Medulla oblongata (tissue), 1 donor: ENCODE measurements around the gene SFRP2.

ENCODE experiments used
- DNase-seq: peaks from one replicate; pipeline ENCODE4 v3.0.0-alpha.2; 2015; ENCODE audit errors: extremely low spot score

SFRP2 gene, protein sequence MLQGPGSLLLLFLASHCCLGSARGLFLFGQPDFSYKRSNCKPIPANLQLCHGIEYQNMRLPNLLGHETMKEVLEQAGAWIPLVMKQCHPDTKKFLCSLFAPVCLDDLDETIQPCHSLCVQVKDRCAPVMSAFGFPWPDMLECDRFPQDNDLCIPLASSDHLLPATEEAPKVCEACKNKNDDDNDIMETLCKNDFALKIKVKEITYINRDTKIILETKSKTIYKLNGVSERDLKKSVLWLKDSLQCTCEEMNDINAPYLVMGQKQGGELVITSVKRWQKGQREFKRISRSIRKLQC

DNA sequence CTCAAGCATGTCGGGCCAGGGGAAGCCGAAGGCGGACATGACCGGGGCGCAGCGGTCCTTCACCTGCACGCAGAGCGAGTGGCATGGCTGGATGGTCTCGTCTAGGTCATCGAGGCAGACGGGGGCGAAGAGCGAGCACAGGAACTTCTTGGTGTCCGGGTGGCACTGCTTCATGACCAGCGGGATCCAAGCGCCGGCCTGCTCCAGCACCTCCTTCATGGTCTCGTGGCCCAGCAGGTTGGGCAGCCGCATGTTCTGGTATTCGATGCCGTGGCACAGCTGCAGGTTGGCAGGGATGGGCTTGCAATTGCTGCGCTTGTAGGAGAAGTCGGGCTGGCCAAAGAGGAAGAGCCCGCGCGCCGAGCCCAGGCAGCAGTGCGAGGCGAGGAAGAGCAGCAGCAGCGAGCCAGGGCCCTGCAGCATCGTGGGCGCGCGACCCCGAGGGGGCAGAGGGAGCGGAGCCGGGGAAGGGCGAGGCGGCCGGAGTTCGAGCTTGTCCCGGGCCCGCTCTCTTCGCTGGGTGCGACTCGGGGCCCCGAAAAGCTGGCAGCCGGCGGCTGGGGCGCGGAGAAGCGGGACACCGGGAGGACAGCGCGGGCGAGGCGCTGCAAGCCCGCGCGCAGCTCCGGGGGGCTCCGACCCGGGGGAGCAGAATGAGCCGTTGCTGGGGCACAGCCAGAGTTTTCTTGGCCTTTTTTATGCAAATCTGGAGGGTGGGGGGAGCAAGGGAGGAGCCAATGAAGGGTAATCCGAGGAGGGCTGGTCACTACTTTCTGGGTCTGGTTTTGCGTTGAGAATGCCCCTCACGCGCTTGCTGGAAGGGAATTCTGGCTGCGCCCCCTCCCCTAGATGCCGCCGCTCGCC is at the start of gene SFRP2:
TSS of gene SFRP2 (minus strand) at position 671 of the 864 bp plus-strand sequence. CDS start at position 423, 248 bp downstream.
- no peak for DNase-seq

- DNase-seq, result no peak
These were observed 49.7 kb upstream of the SFRP2 start for GRCh38 chr4:153838564-153838963.

GRCh38 chr4:153834901-153835300 is 46.0 kb upstream of the SFRP2 start:
- DNase-seq, result no peak

DNA sequence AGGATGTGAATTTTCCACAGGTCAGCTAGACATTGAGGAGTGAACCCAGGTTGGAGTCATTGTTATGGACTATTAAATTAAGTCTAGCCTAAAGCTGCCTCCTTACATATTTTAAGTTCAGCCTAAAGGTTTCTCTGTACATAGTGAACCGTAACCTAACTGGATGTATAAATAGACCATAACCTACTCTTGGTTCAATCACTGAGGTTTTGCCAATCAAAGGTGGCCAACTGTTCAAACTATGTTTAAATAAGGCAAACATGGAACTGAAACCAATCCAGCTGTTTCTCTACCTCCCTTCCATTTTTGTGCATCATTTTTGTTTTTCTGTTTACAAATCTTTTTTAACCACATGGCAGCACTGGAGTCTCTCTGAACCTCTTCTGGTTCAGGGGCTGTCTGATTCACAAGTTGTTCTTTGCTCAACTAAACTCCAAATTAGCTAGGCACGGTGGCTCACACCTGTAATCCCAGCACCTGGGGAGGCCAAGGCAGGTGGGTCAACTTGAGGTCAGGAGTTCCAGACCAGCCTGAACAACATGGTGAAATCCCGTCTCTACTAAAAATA is 43.9 kb upstream of the SFRP2 start:
- no peak for DNase-seq

DNA sequence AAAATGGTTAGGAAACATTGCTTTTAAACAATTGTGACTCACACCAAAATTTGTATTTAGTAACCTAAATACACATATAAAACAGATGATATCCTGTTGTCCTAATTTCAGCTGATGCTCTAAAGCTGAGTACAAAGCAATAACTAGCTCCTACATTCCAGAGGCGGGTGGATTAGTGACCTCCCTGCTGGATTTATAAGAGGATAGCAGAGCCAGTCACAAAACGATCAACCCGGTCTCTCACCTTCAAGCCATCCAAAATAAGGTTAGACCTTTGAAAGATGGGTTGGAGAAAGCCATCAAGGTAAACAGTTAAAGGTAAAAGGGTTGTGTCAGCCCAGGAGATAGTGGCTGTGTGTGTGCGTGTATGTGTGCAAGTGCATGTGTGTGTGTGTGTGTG is 43.2 kb upstream of the SFRP2 start:
- no peak for DNase-seq

DNA sequence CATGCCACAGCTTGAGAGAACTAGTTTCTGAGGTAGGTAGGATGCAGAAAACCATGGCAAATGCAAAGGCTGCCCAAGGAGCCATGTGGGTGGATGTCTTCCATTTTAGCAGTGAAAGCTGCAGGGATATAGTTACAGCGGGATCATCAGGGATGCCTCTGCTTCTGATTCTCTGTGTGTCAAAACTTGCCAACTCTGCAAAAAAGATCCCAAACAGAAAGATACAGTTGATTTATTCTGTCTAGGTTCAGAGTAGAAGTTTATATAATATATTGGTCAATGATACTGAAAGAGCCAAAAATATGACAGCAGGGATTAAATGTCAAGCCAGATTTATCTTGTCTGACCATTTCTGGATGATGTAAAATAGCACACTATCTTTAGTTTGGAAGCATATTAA is 42.4 kb upstream of the SFRP2 start:
- DNase-seq, result no peak

DNA sequence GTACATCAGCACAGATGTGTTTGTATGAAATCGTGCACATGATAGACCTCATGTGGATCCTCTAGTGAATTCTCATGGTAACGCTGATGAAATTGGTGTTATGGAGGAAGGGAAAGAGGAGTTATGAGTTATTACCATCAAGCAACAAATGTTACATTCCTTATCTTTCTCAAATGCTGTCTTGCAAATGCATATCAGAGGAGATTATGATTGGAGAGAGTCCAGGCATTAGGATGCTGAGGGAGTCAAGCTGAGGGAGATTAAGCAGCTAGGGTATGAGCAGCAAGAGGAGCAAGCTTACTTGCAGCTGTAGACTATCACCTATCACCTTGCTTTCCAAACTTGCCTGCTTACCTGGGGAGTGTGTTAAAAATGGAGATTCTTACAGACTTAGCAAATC is 36.8 kb upstream of the SFRP2 start:
- no peak for DNase-seq

DNA sequence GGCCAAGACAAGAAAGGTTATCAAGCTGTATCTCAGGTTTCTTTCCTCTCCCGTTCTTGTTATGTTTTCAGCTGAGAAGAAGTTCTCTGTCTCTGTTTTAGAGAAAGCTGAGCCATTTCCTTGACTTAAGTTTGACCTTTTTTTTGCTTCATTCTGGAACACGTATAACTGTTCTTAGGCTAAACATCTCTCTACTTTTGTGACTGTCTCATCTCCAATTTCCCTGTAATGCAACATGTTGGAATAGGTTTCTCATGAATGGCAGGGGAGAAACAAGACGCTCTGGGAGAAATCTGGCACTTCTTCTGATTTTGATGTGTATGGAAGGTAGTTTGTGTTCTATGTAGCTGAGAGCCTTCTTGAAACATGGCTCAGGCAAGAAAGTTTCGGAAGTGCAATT is 36.2 kb upstream of the SFRP2 start:
- no peak for DNase-seq

DNA sequence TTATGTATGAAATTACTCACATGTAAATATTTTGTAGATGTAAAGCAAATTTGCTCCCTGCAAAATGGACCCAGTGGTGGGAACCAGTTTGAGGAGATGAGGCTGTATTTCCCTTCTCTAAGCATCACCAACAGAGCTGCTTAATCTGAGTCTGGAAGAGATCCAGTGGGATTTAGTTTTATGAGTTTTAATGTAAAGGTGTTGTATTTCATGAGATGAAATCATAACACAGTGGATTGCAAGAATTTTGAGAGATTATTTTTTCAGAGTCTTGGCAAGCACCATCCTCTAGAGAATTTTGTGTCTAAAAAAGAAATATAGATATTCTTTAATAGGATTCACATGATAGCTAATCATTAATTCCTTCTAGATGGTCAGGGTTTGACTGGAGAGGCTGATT is 35.6 kb upstream of the SFRP2 start:
- DNase-seq, result no peak

DNA sequence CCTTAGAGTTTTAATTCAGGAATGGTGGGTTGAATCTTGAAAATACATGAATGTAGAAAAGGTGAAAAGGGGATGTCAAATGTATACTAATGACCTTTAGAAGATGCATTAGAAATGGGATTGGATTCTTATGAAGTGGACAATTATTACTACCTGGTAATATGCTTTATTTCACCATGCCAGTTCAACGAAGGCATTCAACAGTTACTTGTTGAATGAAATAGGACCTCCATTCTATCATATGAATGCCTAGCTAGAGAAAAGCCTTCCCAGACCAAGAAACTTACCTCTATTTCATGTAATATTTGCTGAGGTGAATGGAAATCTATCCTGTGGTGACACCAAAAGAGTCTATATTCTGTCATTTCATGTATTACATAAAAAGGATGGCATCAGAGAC is 34.6 kb upstream of the SFRP2 start:
- DNase-seq, result no peak

- no peak for DNase-seq
These were observed 33.4 kb upstream of the SFRP2 start for GRCh38 chr4:153822316-153822715.

- no peak for DNase-seq
These were observed 28.6 kb upstream of the SFRP2 start for GRCh38 chr4:153817466-153817865.

- no peak for DNase-seq
These were observed 27.7 kb upstream of the SFRP2 start for GRCh38 chr4:153816542-153816941.

DNA sequence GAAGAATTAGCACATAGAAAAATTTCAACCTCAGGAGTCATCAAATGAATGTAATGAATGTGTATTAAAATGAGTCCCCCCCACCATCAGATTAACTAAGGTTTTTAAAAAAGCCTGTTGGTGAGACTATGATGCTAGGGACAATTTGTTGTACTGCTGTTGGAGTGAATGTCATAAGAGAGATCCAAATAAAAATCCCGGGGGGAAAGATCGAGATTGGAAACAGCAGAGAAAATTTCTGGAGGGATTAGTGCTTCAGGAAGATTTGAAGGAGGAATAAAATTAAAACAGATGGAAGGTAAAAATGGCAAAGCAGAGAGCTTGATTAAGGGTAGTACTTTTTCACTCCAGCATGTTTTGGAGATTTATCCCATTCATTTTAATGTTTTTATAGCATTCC is 25.9 kb upstream of the SFRP2 start:
- no peak for DNase-seq

DNA sequence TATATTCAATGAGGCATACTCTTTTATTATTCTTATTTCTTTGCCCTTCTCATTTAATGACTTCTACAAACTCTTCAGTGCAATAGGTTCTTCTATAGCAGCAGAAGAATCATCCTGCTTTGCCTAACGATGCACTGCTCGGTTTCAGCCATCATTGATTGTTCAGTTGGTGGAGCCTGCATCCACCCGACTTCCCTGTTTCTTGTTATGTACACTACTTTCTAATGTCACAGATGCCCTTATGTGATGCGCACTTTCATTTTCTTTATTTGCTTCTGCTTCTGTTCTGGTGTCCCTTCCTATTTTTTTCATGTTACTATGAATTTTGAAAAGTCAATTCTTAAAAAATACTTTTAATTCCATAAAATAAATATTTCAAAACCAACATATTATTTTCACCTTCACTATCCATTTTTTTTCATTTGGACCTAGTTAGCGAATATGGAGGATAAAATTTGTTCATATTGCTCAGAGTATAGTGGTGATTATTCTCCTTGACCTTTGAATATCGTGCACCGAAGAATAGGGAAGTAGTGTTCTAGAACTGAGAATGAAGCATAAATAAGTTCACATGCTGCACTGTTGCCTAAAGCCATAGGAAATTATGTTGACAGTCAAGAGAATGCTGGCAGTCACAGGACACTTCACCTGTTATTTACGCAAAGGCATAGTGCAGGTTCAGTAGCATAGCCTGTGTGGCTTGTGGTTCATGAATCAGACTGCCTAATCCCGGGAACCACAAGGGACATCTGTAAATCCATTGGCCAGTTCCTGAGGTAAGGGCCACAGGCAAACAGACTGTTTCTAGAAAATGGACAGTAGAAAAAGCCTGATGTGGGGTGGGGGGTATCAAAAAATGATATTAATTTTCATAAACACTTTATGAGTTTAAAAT is 21.3 kb upstream of the SFRP2 start:
- DNase-seq, result no peak

- no peak for DNase-seq
These were observed 20.4 kb upstream of the SFRP2 start for GRCh38 chr4:153809307-153809706.

GRCh38 chr4:153808175-153808574 is 19.3 kb upstream of the SFRP2 start:
- DNase-seq, result no peak

- no peak for DNase-seq
These were observed 17.2 kb upstream of the SFRP2 start for GRCh38 chr4:153806073-153806472.

DNA sequence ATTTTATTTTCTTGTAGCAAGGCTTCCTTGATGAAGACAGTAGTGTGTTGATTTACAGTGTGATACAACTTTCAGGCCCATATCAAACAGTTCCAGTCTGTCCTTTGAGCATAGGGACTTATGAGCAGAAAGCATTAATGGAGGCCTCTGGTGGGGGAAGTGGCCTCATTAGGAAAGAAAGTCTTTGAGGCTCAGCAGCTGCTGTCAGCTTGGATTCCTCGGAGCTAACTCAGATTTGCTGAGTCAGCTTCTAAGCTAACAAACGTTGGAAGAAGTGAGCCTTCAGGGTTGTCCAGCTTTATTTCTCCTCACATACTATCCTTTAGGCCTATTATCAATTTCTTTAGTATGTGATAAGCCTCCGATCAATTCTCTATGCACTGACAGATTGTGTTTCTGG is 15.8 kb upstream of the SFRP2 start:
- DNase-seq, result no peak

GRCh38 chr4:153799694-153800074 is 10.8 kb upstream of the SFRP2 start:
- DNase-seq, result no peak

GRCh38 chr4:153798901-153799693 is 10.2 kb upstream of the SFRP2 start:
- no peak for DNase-seq
